Esophagus squamous epithelium (tissue), 5 donors: ENCODE results near the gene ARHGDIA. TPM values are rescaled to one million over a fixed set of nuclear protein-coding genes. Genes with fewer than 3 reads are reported as not detected.

ENCODE experiments used
- DNase-seq: peaks from one replicate; lab custom pipeline; 2025; lab: John Stamatoyannopoulos, UW
- H3K27ac ChIP-seq, 4 donors: fragments of 200-600 bp; sonication (generic); one replicate each; pipeline ENCODE4 v1.5.1; 2016 to 2019; ENCODE audit warnings: mild to moderate bottlenecking in 1 of 4
- H3K27me3 ChIP-seq, 4 donors: fragments of 200-600 bp; sonication (generic); 1 replicate in 3 of 4; 2 replicates in 1 of 4; pipeline versions ENCODE4 v1.5.1 to v1.6.0; 2017 to 2021; ENCODE audit warnings: antibody characterized with exemption in 1 of 4
- H3K36me3 ChIP-seq, 3 donors: fragments of 200-600 bp; sonication (generic); one replicate each; pipeline ENCODE4 v1.5.1; 2016 to 2019
- H3K4me1 ChIP-seq, 3 donors: fragments of 200-600 bp; sonication (generic); one replicate each; pipeline ENCODE4 v1.5.1; 2017 to 2019
- H3K4me3 ChIP-seq, 4 donors: fragments of 200-600 bp; sonication (generic); 1 replicate in 3 of 4; 2 replicates in 1 of 4; pipeline ENCODE4 v1.5.1; 2016 to 2019; ENCODE audit warnings: mild to moderate bottlenecking in 2 of 4, moderate library complexity in 1 of 4
- H3K9me3 ChIP-seq, 3 donors: fragments of 200-600 bp; sonication (generic); one replicate each; pipeline ENCODE4 v1.5.1; 2016 to 2019
- POLR2A ChIP-seq, 4 donors: fragments of 450-650 bp; IDR thresholded peaks; one replicate each; pipeline ENCODE4 v1.6.1; 2017; ENCODE audit warnings: antibody characterized with exemption in 4 of 4, mild to moderate bottlenecking in 4 of 4, moderate library complexity in 3 of 4
- WGBS, 2 donors: methylation state at CpG; one replicate each; pipeline ENCODE4 v1.1.5; 2018; 5-methylcytosine and 5-hydroxymethylcytosine counted together
- intact Hi-C: fragments of 100-400 bp; cut with DNase I; formaldehyde crosslinking; loops from one replicate; pipeline ENCODE4 v1.15.0; 2022
- total RNA-seq, 4 donors: library from RNA; depleted of rRNA; stranded (reverse); fragments of >200 nt; gene quantifications; one replicate each; pipeline ENCODE4 v1.1.0, GENCODE V29; 2016
- TF ChIP-seq, protein P1 (sequence below), 6 experiments: fragments of 450-650 bp in 4 of 6; fragments of 200-600 bp in 2 of 6; sonication (generic) in 2 of 6; IDR thresholded peaks; one replicate each; pipeline ENCODE4 v1.5.1; 2016 to 2019; ENCODE audit warnings: antibody characterized with exemption in 6 of 6, mild to moderate bottlenecking in 4 of 6, moderate library complexity in 4 of 6
- donor health status: DM: yes; HTN: yes; CAD: no.

The ARHGDIA gene
- total RNA-seq, 4 donors from 2014 or later = 166 to 239 (median 176) TPM

DNA sequence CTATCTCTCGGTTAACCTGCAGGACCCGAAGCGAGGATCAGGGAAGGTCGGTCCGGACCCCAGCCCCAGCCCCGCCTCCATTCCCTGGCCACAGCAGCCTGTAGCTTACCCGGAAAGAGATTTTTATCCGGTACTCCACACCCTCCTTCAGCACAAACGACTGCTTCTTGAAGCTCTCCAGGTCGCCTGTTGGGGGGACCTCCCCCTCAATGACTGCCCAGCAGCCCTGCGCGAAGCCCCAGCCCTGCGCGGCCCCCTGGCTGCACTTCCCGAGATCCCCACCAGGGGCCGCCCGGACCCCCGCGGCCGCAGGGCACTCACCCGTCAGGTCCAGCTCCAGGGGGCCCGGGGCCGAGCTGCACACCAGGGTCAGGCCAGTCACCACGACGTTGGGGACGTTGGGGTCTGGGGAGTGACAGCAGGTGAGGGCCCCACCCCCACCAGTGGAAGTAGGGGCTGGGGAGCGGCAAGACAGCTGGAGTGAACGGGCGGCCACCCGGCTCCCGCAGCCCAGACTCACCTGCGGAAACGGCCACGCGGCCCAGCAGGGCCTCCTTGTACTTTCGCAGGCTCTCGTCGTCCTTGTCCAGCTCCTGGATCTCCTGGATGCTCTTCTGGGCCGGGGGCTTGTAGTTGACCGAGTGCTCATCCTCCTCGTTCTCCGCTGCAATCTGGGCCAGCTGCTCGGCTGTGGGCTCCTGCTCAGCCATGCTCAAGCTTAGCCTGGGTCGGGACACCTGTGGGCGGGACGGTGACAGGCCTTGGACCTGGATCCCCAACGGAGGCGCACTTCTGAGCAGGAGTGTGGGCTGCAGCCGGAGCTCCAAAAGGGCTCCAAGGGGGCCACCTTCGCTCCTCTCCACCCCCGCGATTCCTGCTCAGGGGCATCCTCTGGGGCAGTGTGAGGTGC, 1.7 kb downstream of the ARHGDIA start:
- no peaks in the 10 kb centered on the region for H3K27me3 ChIP-seq
- WGBS, 2 donors = 33 to 35% methylated on average over 10 to 20 of the region's 52 CpGs
- peak overlapping the region; percentile 71 to 89 (median 78) for H3K4me3 ChIP-seq
- no peak for DNase-seq
- intact Hi-C loops = no loop called here
- H3K9me3 ChIP-seq = no peaks in the 10 kb centered on the region
- H3K4me1 ChIP-seq = peaks cover 30 to 86% (median 48%) of the 10 kb centered on the region in 3 donors
- TF ChIP-seq POLR2A (IDR thresholded peaks at IDR 0.05) = no peak
- TF ChIP-seq, protein P1, sequence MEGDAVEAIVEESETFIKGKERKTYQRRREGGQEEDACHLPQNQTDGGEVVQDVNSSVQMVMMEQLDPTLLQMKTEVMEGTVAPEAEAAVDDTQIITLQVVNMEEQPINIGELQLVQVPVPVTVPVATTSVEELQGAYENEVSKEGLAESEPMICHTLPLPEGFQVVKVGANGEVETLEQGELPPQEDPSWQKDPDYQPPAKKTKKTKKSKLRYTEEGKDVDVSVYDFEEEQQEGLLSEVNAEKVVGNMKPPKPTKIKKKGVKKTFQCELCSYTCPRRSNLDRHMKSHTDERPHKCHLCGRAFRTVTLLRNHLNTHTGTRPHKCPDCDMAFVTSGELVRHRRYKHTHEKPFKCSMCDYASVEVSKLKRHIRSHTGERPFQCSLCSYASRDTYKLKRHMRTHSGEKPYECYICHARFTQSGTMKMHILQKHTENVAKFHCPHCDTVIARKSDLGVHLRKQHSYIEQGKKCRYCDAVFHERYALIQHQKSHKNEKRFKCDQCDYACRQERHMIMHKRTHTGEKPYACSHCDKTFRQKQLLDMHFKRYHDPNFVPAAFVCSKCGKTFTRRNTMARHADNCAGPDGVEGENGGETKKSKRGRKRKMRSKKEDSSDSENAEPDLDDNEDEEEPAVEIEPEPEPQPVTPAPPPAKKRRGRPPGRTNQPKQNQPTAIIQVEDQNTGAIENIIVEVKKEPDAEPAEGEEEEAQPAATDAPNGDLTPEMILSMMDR (IDR thresholded peaks at IDR 0.05) = peak; percentile 76 to 90 (median 85)
- peaks cover 11 to 40% (median 22%) of the 10 kb centered on the region in 3 donors for H3K36me3 ChIP-seq
- peak overlapping the region; percentile 95 to 100 (median 98) for H3K27ac ChIP-seq

DNA sequence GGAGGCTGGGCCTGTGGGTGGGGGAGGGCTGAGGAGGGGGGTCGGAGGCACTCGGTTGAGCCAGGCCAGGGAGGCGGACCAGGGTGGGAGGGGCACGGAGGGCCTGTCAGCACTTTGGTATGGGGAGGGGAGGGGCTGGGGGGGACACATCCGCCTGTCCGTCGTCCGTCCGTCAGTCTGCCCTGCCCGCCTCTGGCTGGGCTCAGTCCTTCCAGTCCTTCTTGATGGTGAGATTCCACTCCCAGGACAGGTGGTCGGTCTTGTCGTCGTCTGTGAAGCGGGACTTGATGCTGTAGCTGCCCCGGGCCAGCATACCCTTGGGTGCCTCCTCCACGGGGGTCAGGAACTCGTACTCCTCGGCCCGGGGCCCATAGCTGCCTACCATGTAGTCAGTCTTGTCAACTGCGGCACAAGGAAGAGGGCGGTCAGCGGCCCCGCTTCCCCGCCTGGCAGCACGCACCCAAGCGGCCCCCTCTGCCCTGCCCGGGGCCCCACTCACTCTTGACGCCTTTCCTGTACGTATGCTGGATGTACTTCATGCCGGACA, 2.4 kb downstream of the ARHGDIA start:
- Histone ChIP-seq H3K27ac (peak overlapping the region; percentile 95 to 100 (median 98)), H3K4me3 (peak overlapping the region in 2 of 4 donors; percentile 82 to 89), H3K9me3 (no peaks in the 10 kb centered on the region), H3K27me3 (no peaks in the 10 kb centered on the region), H3K4me1 (peaks cover 30 to 89% (median 48%) of the 10 kb centered on the region in 3 donors), H3K36me3 (peaks cover 11 to 45% (median 22%) of the 10 kb centered on the region in 3 donors)
- no peak for DNase-seq
- intact Hi-C loops = no loop called here
- TF ChIP-seq, protein P1 (IDR thresholded peaks at IDR 0.05) = no peak
- no peak for TF ChIP-seq POLR2A (IDR thresholded peaks at IDR 0.05)
- WGBS, 2 donors = 52% methylated on average over 20 to 22 of the region's 30 CpGs

DNA sequence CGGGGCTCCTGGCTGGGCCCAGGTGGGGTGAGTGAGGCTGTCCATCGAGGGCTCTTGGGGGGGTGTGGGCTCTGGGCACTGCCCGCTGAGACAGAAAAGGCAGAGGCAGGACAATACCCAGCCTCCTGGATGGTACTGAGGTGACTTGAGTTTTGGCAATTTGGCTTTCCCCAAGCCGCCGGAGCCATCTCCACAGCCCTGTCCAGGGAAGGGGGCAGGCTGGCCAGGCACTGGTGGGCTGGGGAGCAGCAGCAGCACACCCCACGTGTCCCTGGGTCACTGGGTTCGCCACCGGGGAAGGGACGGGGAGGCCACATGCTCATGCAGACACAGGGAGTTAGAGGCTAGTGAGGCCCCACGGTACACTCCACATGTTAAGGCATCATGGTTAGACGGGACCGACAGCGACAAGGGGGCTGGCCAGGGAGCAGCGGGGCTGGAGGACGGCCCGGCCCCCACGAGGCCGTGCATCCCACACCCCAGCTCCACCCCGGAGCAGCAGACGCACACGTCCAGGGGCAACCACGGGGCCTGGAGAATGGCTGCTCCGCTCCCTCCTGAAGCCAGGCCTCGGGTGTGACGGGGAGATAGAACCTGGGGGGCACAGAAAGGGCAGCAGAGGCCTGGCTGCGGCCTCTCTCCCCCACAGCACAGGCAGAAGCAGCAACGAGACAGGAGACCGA, 3.0 kb downstream of the ARHGDIA start:
- intact Hi-C loops = no loop called here
- Histone ChIP-seq H3K27ac (peak overlapping the region; percentile 95 to 100 (median 98)), H3K27me3 (no peaks in the 10 kb centered on the region), H3K4me1 (peaks cover 30 to 89% (median 51%) of the 10 kb centered on the region in 3 donors), H3K36me3 (peaks cover 11 to 51% (median 22%) of the 10 kb centered on the region in 3 donors), H3K9me3 (no peaks in the 10 kb centered on the region), H3K4me3 (peak overlapping the region in 1 of 4 donors; percentile 11)
- TF ChIP-seq, protein P1 (IDR thresholded peaks at IDR 0.05) = no peak
- no peak for TF ChIP-seq POLR2A (IDR thresholded peaks at IDR 0.05)
- WGBS, 2 donors = 53 to 58% methylated on average over 5 to 6 of the region's 28 CpGs
- DNase-seq = no peak

DNA sequence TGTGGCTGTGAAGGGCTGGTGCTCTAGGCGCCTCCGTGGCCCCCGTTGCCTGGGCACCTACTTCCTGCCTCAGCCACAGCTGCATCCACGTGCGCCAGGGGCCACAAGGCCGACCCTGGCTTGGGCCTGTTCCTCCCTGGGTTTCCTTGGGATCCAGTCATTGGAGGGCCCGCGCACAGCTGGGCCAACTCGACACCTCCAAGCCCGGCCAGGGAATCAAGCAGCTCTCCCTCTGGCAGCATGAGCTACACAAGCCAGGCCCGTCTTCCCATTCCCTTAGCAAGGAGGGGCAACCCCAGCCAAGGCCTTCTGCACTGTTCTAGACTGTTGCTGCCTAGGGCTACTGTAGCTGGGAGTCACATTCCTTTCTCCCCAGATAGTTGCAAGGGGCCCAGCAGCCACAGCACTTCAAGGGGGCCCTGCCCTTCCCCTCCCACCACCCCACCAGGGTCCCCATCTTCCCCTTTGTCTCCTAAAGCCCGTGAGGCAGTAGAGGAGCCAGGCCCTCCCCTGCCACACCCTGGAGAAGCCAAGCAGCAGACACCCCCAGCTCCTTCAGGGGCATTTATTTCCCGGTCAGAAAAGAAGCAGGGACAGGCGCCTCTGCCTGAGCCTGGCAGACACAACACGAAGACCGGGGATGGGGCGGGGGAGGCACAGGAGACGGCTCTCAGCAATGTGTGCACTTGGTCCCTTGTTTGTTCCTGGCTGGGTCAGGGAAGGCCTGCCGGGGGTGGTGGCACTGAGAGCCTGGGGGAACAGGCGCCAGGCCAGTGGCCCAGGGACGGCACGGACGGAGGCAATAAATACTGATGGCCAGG, 3.8 kb downstream of the ARHGDIA start:
- H3K9me3 ChIP-seq = no peaks in the 10 kb centered on the region
- H3K4me1 ChIP-seq = peaks cover 30 to 89% (median 47%) of the 10 kb centered on the region in 3 donors
- no peak overlapping the region for H3K4me3 ChIP-seq
- H3K27ac ChIP-seq = peak overlapping the region; percentile 95 to 100 (median 98)
- 20% methylated on average over 1 of the region's 23 CpGs; no CpG with 5 or more reads in 1 of the 2 donors for WGBS, 2 donors
- H3K36me3 ChIP-seq = peaks cover 11 to 53% (median 22%) of the 10 kb centered on the region in 3 donors
- no peak for DNase-seq
- TF ChIP-seq, protein P1 (IDR thresholded peaks at IDR 0.05) = no peak
- no peak for TF ChIP-seq POLR2A (IDR thresholded peaks at IDR 0.05)
- intact Hi-C loops = no loop called here
- no peaks in the 10 kb centered on the region for H3K27me3 ChIP-seq
